ENCODE results near the gene RGCC.

- no peak for TF ChIP-seq CTCF (IDR thresholded peaks at IDR 0.05; ENCODE audit: poor library complexity, severe bottlenecking)
- TF ChIP-seq EZH2 (IDR thresholded peaks at IDR 0.05; ENCODE audit: borderline replicate concordance, insufficient read depth, low read length, poor library complexity, severe bottlenecking) = no peak
- TF ChIP-seq REST (IDR thresholded peaks at IDR 0.05; ENCODE audit: borderline replicate concordance) = no peak
- no peak for TF ChIP-seq TAF1 (IDR thresholded peaks at IDR 0.05; ENCODE audit: low read depth)
- no peak for TF ChIP-seq POLR2AphosphoS5 (IDR thresholded peaks at IDR 0.05)
- TF ChIP-seq MXI1 (conservative IDR thresholded peaks at IDR 0.05; ENCODE audit: poor library complexity, severe bottlenecking) = no peak
Observed at GRCh38 chr13:41416276-41416675, 41.1 kb upstream of the RGCC start.
